D721Med (cell line): Measurements from ENCODE around the gene TLR4.

Source experiments
- DNase-seq: peaks from one replicate; pipeline ENCODE4 v3.0.0; 2011; ENCODE audit warnings: low spot score; ENCODE audit not compliant: insufficient read length
- FAIRE-seq: peaks from 2 replicates; lab custom pipeline; 2011; peaks lifted over from hg19 to GRCh38; lab: Jason Lieb, UNC
- CTCF ChIP-seq: IDR thresholded peaks from 2 replicates; pipeline ENCODE4 v1.5.1; 2012; ENCODE audit warnings: mild to moderate bottlenecking, control low read depth; ENCODE audit not compliant: insufficient read depth; ENCODE audit errors: missing control alignments

TLR4 gene

GRCh38 chr9:117742131-117742530 lies 37.9 kb downstream of the TLR4 start:
- FAIRE-seq (no peak), DNase-seq (no peak)
- no peak for TF ChIP-seq CTCF

- TF ChIP-seq CTCF = no peak
- DNase-seq (no peak), FAIRE-seq (no peak)
These were observed 40.2 kb downstream of the TLR4 start for GRCh38 chr9:117744369-117744768.

- no peak for TF ChIP-seq CTCF
- FAIRE-seq (no peak), DNase-seq (peak; percentile 17)
These were observed 40.7 kb downstream of the TLR4 start for GRCh38 chr9:117744856-117745389.

- no peak for TF ChIP-seq CTCF
- no peak for FAIRE-seq
- DNase-seq = no peak
These were observed 41.4 kb downstream of the TLR4 start for GRCh38 chr9:117745598-117745997.

GRCh38 chr9:117746263-117746662 lies 42.1 kb downstream of the TLR4 start:
- FAIRE-seq = no peak
- TF ChIP-seq CTCF = no peak
- DNase-seq = no peak

GRCh38 chr9:117747386-117747970 lies 43.3 kb downstream of the TLR4 start:
- DNase-seq (no peak), FAIRE-seq (no peak)
- TF ChIP-seq CTCF = no peak

GRCh38 chr9:117750401-117750800 lies 46.2 kb downstream of the TLR4 start:
- no peak for TF ChIP-seq CTCF
- FAIRE-seq (no peak), DNase-seq (no peak)
